Esophagus mucosa (tissue), 1 donor: ENCODE results near the gene RNU2-1. TPM values are rescaled to one million over a fixed set of nuclear protein-coding genes. Genes with fewer than 3 reads are reported as not detected.
"Not testable (repeated sequence)": the region's sequence is repeated elsewhere in the genome, so short reads cannot be mapped to it uniquely, and the experiment has no call there.

Experiments used
- ATAC-seq: fragments of 200-7000 bp; cut with Tn5 transposase; one replicate; pipeline ENCODE4 v1.9.1; 2020
- total RNA-seq: library from RNA; stranded (reverse); gene quantifications from one replicate; pipeline ENCODE4 v1.2.4, GENCODE V29; 2023
- donor health status: DM: yes; HTN: yes; CAD: no.

The RNU2-1 gene
- 11,314 TPM for total RNA-seq

GRCh38 chr17:43233877-43234276, at the start of gene RNU2-1:
RNU2-1 (minus strand) TSS chr17:43233977.
- ATAC-seq = not testable (repeated sequence)

GRCh38 chr17:43272914-43273313, 39.1 kb upstream of the RNU2-1 start:
- ATAC-seq = not testable (repeated sequence)

GRCh38 chr17:43272483-43272882, 38.7 kb upstream of the RNU2-1 start:
- not testable (repeated sequence) for ATAC-seq

- ATAC-seq = not testable (repeated sequence)
These were observed 37.1 kb upstream of the RNU2-1 start for GRCh38 chr17:43270552-43271504.

- not testable (repeated sequence) for ATAC-seq
These were observed 12.7 kb upstream of the RNU2-1 start for GRCh38 chr17:43246456-43246855.

GRCh38 chr17:43240596-43241352, 7.0 kb upstream of the RNU2-1 start:
- ATAC-seq = not testable (repeated sequence)

GRCh38 chr17:43239597-43239996, 5.8 kb upstream of the RNU2-1 start:
- ATAC-seq = not testable (repeated sequence)

- ATAC-seq = not testable (repeated sequence)
These were observed 514 bp downstream of the RNU2-1 start for GRCh38 chr17:43233263-43233662.

- ATAC-seq = not testable (repeated sequence)
These were observed 1.6 kb downstream of the RNU2-1 start for GRCh38 chr17:43232021-43232699.

- ATAC-seq = peak; percentile 39
These were observed 2.4 kb downstream of the RNU2-1 start for GRCh38 chr17:43231205-43232020.

GRCh38 chr17:43228020-43228782, 5.6 kb downstream of the RNU2-1 start, which contains the start of gene CCDC200:
CCDC200 (minus strand) TSS chr17:43228623; CDS start chr17:43228554, 69 bp downstream.
- ATAC-seq = peak; percentile 42

GRCh38 chr17:43226393-43226792, 7.4 kb downstream of the RNU2-1 start:
- no peak for ATAC-seq

GRCh38 chr17:43224146-43224705, 9.6 kb downstream of the RNU2-1 start:
- ATAC-seq = no peak

GRCh38 chr17:43220511-43221125, 13.2 kb downstream of the RNU2-1 start:
- no peak for ATAC-seq

- no peak for ATAC-seq
These were observed 13.9 kb downstream of the RNU2-1 start for GRCh38 chr17:43219746-43220380.

GRCh38 chr17:43219001-43219400, 14.8 kb downstream of the RNU2-1 start:
- no peak for ATAC-seq

- ATAC-seq = no peak
These were observed 16.1 kb downstream of the RNU2-1 start for GRCh38 chr17:43217614-43218087.

GRCh38 chr17:43216762-43217613, 16.8 kb downstream of the RNU2-1 start:
- ATAC-seq = no peak
